GM21360 (cell line): ENCODE results near the gene RINT1.
"Not testable (repeated sequence)": the region's sequence is repeated elsewhere in the genome, so short reads cannot be mapped to it uniquely, and the experiment has no call there.

Experiments
- ATAC-seq: cut with Tn5 transposase; IDR thresholded peaks from one replicate; pipeline ENCODE4 v1.9.1; 2021; ENCODE audit warnings: mild to moderate bottlenecking, moderate library complexity; ENCODE audit not compliant: unreplicated experiment

RINT1 gene

GRCh38 chr7:105596866-105597265 lies 64.9 kb downstream of the RINT1 start:
- ATAC-seq = no peak

- not testable (repeated sequence) for ATAC-seq
Measured at GRCh38 chr7:105599080-105599479, 67.1 kb downstream of the RINT1 start.

GRCh38 chr7:105599551-105599950 lies 67.5 kb downstream of the RINT1 start:
- ATAC-seq = no peak

GRCh38 chr7:105600720-105601550 lies 68.9 kb downstream of the RINT1 start:
- no peak for ATAC-seq

- ATAC-seq = no peak
Measured at GRCh38 chr7:105602325-105603305, 70.6 kb downstream of the RINT1 start.

GRCh38 chr7:105610165-105610930 lies 78.3 kb downstream of the RINT1 start:
- ATAC-seq = no peak

GRCh38 chr7:105611856-105612775 lies 80.1 kb downstream of the RINT1 start:
- no peak for ATAC-seq

GRCh38 chr7:105612806-105613205 lies 80.8 kb downstream of the RINT1 start:
- ATAC-seq = no peak

- no peak for ATAC-seq
Measured at GRCh38 chr7:105613611-105614330, 81.8 kb downstream of the RINT1 start.

- no peak for ATAC-seq
Measured at GRCh38 chr7:105614341-105614840, 82.4 kb downstream of the RINT1 start.
